HCT116 (cell line): ENCODE results near the gene INF2. TPM values are rescaled to one million over a fixed set of nuclear protein-coding genes. Genes with fewer than 3 reads are reported as not detected.

Experiments used
- ATAC-seq: fragments of 200-7000 bp; cut with Tn5 transposase; 2 replicates; pipeline ENCODE4 v1.9.1; 2020; ENCODE audit warnings: mild to moderate bottlenecking, moderate library complexity
- BruUV-seq: library from RNA; stranded (reverse); fragments of 400-500 nt; replicated peaks from 2 replicates; lab custom pipeline; 2021; lab: Mats Ljungman, UMichigan
- CTCF ChIA-PET: fragments of 300-600 bp; sonication (Branson Sonifier 250); formaldehyde crosslinking; loops from one replicate; lab custom pipeline; 2021; ENCODE audit warnings: antibody characterized with exemption; lab: Charles Lee
- POLR2A ChIA-PET: fragments of 300-600, 350-600 bp; sonication (Branson Sonifier 250); formaldehyde crosslinking; loops from one replicate; lab custom pipeline; 2021; ENCODE audit warnings: antibody characterized with exemption; lab: Charles Lee
- RAD21 ChIA-PET, 2 experiments: fragments of 300-600 bp; sonication (Branson Sonifier 250); formaldehyde crosslinking; loops; one replicate each; lab custom pipeline; 2023; ENCODE audit warnings: low total read pairs in 2 of 2; ENCODE audit not compliant: uncharacterized antibody in 2 of 2, unreplicated experiment in 2 of 2, low non-redundant PET in 1 of 2; lab: Charles Lee
- DNase-seq: peaks from one replicate; pipeline ENCODE4 v3.0.0-alpha.2; 2010; ENCODE audit warnings: low read depth, low spot score
- H2AFZ ChIP-seq: fragments of 200-600 bp; shearing (Covaris generic), sonication (generic); 2 replicates; pipeline ENCODE4 v1.6.1; 2017; ENCODE audit warnings: low read depth, mixed run types, mixed read lengths, antibody characterized with exemption, low read length; ENCODE audit not compliant: poor library complexity, severe bottlenecking
- H3K27ac ChIP-seq: 2 replicates; pipeline ENCODE4 v1.5.1; 2012; ENCODE audit warnings: low read depth, low read length
- H3K27me3 ChIP-seq: fragments of 200-600 bp; sonication (generic); 2 replicates; pipeline ENCODE4 v1.6.1; 2016; ENCODE audit warnings: mixed run types, low read length, mixed read lengths; ENCODE audit not compliant: insufficient read depth
- H3K36me3 ChIP-seq, 2 experiments: fragments of 200-500 bp in 1 of 2; fragments of 200-600 bp in 1 of 2; sonication (Bioruptor generic) in 1 of 2; sonication (generic) in 1 of 2; 2 replicates each; pipeline versions ENCODE4 v1.5.1 to v1.6.1; 2014 to 2016; ENCODE audit warnings: low read length in 2 of 2, inconsistent platforms in 1 of 2, mixed read lengths in 1 of 2, mixed run types in 1 of 2; ENCODE audit not compliant: insufficient read depth in 2 of 2, control insufficient read depth in 1 of 2
- H3K4me1 ChIP-seq, 2 experiments: fragments of 200-600 bp in 1 of 2; sonication (generic) in 1 of 2; 2 replicates each; pipeline versions ENCODE4 v1.5.1 to v1.6.1; 2012 to 2017; ENCODE audit warnings: low read length in 2 of 2, inconsistent platforms in 1 of 2, mild to moderate bottlenecking in 1 of 2, mixed read lengths in 1 of 2, mixed run types in 1 of 2, moderate library complexity in 1 of 2; ENCODE audit not compliant: insufficient read depth in 2 of 2, control insufficient read depth in 1 of 2
- H3K4me2 ChIP-seq: fragments of 200-600 bp; sonication (generic); 2 replicates; pipeline ENCODE4 v1.6.1; 2017; ENCODE audit warnings: mixed run types, low read length, mixed read lengths
- H3K4me3 ChIP-seq, 2 experiments: fragments of 200-600 bp in 1 of 2; sonication (generic) in 1 of 2; replicated peaks in 1 of 2; 2 replicates each; pipeline ENCODE4 v1.5.1; 2011 to 2016; ENCODE audit warnings: low read length in 2 of 2, control low read depth in 1 of 2, low read depth in 1 of 2, mild to moderate bottlenecking in 1 of 2, mixed read lengths in 1 of 2, mixed run types in 1 of 2
- H3K79me2 ChIP-seq: fragments of 200-600 bp; sonication (generic); 2 replicates; pipeline ENCODE4 v1.6.1; 2017; ENCODE audit warnings: mild to moderate bottlenecking, mixed run types, low read length, moderate library complexity, mixed read lengths; ENCODE audit not compliant: insufficient read depth
- H3K9ac ChIP-seq: fragments of 200-600 bp; sonication (generic); 2 replicates; pipeline ENCODE4 v1.6.1; 2016; ENCODE audit warnings: low read length, mixed read lengths
- H3K9me2 ChIP-seq: fragments of 200-600 bp; sonication (generic), shearing (Covaris generic); 2 replicates; pipeline ENCODE4 v1.6.1; 2017; ENCODE audit warnings: mixed run types, mild to moderate bottlenecking, moderate library complexity; ENCODE audit not compliant: insufficient read depth
- H3K9me3 ChIP-seq, 2 experiments: fragments of 200-500 bp in 1 of 2; fragments of 200-600 bp in 1 of 2; sonication (Bioruptor generic) in 1 of 2; sonication (generic) in 1 of 2; 2 replicates each; pipeline ENCODE4 v1.6.1; 2014 to 2017; ENCODE audit warnings: low read length in 2 of 2, mixed read lengths in 2 of 2, inconsistent platforms in 1 of 2, low read depth in 1 of 2, mild to moderate bottlenecking in 1 of 2, mixed run types in 1 of 2, moderate library complexity in 1 of 2; ENCODE audit not compliant: control insufficient read depth in 1 of 2, insufficient read depth in 1 of 2
- H4K20me1 ChIP-seq: fragments of 200-600 bp; sonication (generic), shearing (Covaris generic); 2 replicates; pipeline ENCODE4 v1.6.1; 2017; ENCODE audit warnings: mixed run types, mild to moderate bottlenecking, moderate library complexity; ENCODE audit not compliant: insufficient read depth
- CBX3 ChIP-seq: IDR thresholded peaks from 2 replicates; pipeline ENCODE4 v1.6.1; 2012; ENCODE audit warnings: low read depth
- EGR1 ChIP-seq: IDR thresholded peaks from 2 replicates; pipeline ENCODE4 v1.6.1; 2012; ENCODE audit warnings: low read depth
- FOSL1 ChIP-seq: IDR thresholded peaks from 2 replicates; pipeline ENCODE4 v1.6.1; 2012; ENCODE audit warnings: low read depth
- POLR2A ChIP-seq: IDR thresholded peaks from 2 replicates; pipeline ENCODE4 v1.7.0; 2011; ENCODE audit warnings: borderline replicate concordance; ENCODE audit not compliant: insufficient read depth, insufficient read length; ENCODE audit errors: extremely low read depth
- POLR2AphosphoS5 ChIP-seq: IDR thresholded peaks from 2 replicates; pipeline ENCODE4 v1.6.1; 2011; ENCODE audit warnings: mild to moderate bottlenecking, low read depth, low read length, moderate library complexity
- RAD21 ChIP-seq: IDR thresholded peaks from 2 replicates; pipeline ENCODE4 v1.6.1; 2012; ENCODE audit warnings: low read depth, mild to moderate bottlenecking
- SIN3A ChIP-seq: IDR thresholded peaks from 2 replicates; pipeline ENCODE4 v1.6.1; 2012; ENCODE audit warnings: low read depth
- SP1 ChIP-seq: IDR thresholded peaks from 2 replicates; pipeline ENCODE4 v1.6.1; 2012; ENCODE audit warnings: low read depth
- SRF ChIP-seq: IDR thresholded peaks from 2 replicates; pipeline ENCODE4 v1.6.1; 2012; ENCODE audit warnings: low read depth
- TCF7L2 ChIP-seq: IDR thresholded peaks from 2 replicates; pipeline ENCODE4 v1.7.0; 2011; ENCODE audit warnings: borderline replicate concordance, inconsistent platforms; ENCODE audit not compliant: insufficient read depth, insufficient read length; ENCODE audit errors: extremely low read depth
- YY1 ChIP-seq: IDR thresholded peaks from 2 replicates; pipeline ENCODE4 v1.6.1; 2011; ENCODE audit warnings: low read length, low read depth, moderate library complexity, mild to moderate bottlenecking; ENCODE audit not compliant: insufficient replicate concordance; ENCODE audit errors: extremely low read depth
- ZFX ChIP-seq: fragments of 450-650 bp; IDR thresholded peaks from 2 replicates; pipeline ENCODE4 v1.6.1; 2017
- intact Hi-C: fragments of 100-400 bp; cut with micrococcal nuclease; formaldehyde crosslinking; loops from 2 replicates; pipeline ENCODE4 v1.10.0; 2022
- total RNA-seq: library from RNA; stranded (reverse); gene quantifications from one replicate; pipeline ENCODE4 v1.2.1, GENCODE V29; 2021; ENCODE audit not compliant: unreplicated experiment
- TF ChIP-seq, protein P1 (sequence below): IDR thresholded peaks from 2 replicates; pipeline ENCODE4 v1.6.1; 2012
- TF ChIP-seq, protein P2 (sequence below): IDR thresholded peaks from 2 replicates; pipeline ENCODE4 v1.6.1; 2012; ENCODE audit warnings: low read depth
- TF ChIP-seq, protein P3 (sequence below): IDR thresholded peaks from 2 replicates; pipeline ENCODE4 v1.6.1; 2011; ENCODE audit warnings: mild to moderate bottlenecking, low read length, moderate library complexity; ENCODE audit not compliant: insufficient replicate concordance; ENCODE audit errors: extremely low read depth
- TF ChIP-seq, protein P4 (sequence below), 3 experiments: fragments of 200-600 bp in 1 of 3; sonication (generic) in 1 of 3; IDR thresholded peaks in 2 of 3; conservative IDR thresholded peaks in 1 of 3; 2 replicates each; pipeline ENCODE4 v1.5.1; 2012 to 2017; ENCODE audit warnings: low read depth in 2 of 3, low read length in 2 of 3, antibody characterized with exemption in 1 of 3, borderline replicate concordance in 1 of 3, control low read depth in 1 of 3, mild to moderate bottlenecking in 1 of 3, mixed read lengths in 1 of 3, mixed run types in 1 of 3, moderate library complexity in 1 of 3; ENCODE audit not compliant: insufficient read depth in 1 of 3

The INF2 gene
- total RNA-seq, 1 experiment from 2014 or later, result 95.8 TPM

DNA sequence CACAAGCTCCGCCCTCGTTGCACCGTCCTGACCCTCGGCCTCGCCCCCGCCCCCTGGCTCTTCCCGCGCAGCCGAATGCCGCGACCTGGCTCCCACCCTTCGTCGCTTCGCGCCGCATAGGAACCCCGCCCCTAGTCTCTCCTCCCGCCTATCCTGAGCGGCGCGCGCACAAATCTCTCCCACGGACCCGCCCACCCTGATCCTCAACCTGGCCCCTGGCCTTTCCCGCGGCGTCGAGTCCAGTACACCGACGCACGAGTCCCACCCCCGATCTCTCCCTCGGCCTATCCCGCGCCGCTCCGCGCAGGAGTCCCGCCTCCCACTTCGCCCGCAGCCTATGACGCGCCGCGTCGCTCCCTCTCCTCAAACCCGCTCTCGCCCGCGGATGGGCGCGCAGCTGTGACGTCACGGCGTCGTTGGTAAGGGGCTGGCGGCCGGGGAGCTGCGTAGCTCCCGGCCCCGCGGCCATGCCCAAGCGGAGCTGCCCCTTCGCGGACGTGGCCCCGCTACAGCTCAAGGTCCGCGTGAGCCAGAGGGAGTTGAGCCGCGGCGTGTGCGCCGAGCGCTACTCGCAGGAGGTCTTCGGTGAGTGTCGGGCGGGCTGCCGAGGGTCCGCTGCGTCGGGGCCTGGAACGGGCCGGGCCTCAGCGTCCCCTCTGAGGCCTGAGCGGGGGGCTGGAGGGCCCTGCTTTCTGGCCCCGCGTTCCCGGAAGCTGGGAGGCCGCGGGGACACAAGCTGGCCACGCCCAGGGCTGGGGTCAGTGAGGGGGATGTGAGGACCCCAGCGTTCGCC is 63.5 kb downstream of the INF2 start, which contains the start of gene SIVA1:
Gene SIVA1 (plus strand): TSS at position 413 of the 793 bp plus-strand sequence. CDS start 55 bp downstream, at position 468.
- CTCF ChIA-PET, result interaction anchor here (1.0 to 1.8 kb wide), 7 partner anchors 14 to 293 kb away, joined by 3 to 11 read pairs (median 5); partner anchors contain the start of gene ADSS1
- intact Hi-C loops, result no loop called here
- BruUV-seq, result no TSS peak

More for the DNA sequence above, 63.5 kb downstream of the INF2 start, which contains the start of gene SIVA1:
- TF ChIP-seq SRF (no peak), CBX3 (no peak), YY1 (peak; percentile 73), TCF7L2 (peak; percentile 13), POLR2A (peak; percentile 65), SP1 (no peak), FOSL1 (no peak), EGR1 (no peak), RAD21 (no peak), ZFX (peak; percentile 93; the same call in 1 of the 2 replicates), POLR2AphosphoS5 (peak; percentile 74), SIN3A (no peak)
- TF ChIP-seq, protein P1, sequence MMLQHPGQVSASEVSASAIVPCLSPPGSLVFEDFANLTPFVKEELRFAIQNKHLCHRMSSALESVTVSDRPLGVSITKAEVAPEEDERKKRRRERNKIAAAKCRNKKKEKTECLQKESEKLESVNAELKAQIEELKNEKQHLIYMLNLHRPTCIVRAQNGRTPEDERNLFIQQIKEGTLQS, result no peak
- TF ChIP-seq, protein P2, sequence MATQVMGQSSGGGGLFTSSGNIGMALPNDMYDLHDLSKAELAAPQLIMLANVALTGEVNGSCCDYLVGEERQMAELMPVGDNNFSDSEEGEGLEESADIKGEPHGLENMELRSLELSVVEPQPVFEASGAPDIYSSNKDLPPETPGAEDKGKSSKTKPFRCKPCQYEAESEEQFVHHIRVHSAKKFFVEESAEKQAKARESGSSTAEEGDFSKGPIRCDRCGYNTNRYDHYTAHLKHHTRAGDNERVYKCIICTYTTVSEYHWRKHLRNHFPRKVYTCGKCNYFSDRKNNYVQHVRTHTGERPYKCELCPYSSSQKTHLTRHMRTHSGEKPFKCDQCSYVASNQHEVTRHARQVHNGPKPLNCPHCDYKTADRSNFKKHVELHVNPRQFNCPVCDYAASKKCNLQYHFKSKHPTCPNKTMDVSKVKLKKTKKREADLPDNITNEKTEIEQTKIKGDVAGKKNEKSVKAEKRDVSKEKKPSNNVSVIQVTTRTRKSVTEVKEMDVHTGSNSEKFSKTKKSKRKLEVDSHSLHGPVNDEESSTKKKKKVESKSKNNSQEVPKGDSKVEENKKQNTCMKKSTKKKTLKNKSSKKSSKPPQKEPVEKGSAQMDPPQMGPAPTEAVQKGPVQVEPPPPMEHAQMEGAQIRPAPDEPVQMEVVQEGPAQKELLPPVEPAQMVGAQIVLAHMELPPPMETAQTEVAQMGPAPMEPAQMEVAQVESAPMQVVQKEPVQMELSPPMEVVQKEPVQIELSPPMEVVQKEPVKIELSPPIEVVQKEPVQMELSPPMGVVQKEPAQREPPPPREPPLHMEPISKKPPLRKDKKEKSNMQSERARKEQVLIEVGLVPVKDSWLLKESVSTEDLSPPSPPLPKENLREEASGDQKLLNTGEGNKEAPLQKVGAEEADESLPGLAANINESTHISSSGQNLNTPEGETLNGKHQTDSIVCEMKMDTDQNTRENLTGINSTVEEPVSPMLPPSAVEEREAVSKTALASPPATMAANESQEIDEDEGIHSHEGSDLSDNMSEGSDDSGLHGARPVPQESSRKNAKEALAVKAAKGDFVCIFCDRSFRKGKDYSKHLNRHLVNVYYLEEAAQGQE, result no peak
- TF ChIP-seq, protein P3, sequence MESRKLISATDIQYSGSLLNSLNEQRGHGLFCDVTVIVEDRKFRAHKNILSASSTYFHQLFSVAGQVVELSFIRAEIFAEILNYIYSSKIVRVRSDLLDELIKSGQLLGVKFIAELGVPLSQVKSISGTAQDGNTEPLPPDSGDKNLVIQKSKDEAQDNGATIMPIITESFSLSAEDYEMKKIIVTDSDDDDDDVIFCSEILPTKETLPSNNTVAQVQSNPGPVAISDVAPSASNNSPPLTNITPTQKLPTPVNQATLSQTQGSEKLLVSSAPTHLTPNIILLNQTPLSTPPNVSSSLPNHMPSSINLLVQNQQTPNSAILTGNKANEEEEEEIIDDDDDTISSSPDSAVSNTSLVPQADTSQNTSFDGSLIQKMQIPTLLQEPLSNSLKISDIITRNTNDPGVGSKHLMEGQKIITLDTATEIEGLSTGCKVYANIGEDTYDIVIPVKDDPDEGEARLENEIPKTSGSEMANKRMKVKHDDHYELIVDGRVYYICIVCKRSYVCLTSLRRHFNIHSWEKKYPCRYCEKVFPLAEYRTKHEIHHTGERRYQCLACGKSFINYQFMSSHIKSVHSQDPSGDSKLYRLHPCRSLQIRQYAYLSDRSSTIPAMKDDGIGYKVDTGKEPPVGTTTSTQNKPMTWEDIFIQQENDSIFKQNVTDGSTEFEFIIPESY, result no peak
- TF ChIP-seq, protein P4, sequence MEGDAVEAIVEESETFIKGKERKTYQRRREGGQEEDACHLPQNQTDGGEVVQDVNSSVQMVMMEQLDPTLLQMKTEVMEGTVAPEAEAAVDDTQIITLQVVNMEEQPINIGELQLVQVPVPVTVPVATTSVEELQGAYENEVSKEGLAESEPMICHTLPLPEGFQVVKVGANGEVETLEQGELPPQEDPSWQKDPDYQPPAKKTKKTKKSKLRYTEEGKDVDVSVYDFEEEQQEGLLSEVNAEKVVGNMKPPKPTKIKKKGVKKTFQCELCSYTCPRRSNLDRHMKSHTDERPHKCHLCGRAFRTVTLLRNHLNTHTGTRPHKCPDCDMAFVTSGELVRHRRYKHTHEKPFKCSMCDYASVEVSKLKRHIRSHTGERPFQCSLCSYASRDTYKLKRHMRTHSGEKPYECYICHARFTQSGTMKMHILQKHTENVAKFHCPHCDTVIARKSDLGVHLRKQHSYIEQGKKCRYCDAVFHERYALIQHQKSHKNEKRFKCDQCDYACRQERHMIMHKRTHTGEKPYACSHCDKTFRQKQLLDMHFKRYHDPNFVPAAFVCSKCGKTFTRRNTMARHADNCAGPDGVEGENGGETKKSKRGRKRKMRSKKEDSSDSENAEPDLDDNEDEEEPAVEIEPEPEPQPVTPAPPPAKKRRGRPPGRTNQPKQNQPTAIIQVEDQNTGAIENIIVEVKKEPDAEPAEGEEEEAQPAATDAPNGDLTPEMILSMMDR (IDR thresholded peaks at IDR 0.05 in 2 of 3, conservative IDR thresholded peaks at IDR 0.05 in 1 of 3; ENCODE audit: borderline replicate concordance in 1 of 3, insufficient read depth in 1 of 3, low read depth in 2 of 3, low read length in 2 of 3), result no peak
- ChIA-PET POLR2A (interaction anchor here (0.6 to 1.6 kb wide), 12 partner anchors 12 to 220 kb away, joined by 3 to 7 read pairs (median 4); partner anchors contain the start of gene ZBTB42), RAD21 (interaction anchor here in 1 of 2 experiments (0.7 to 0.8 kb wide), 2 partner anchors 16 to 73 kb away, joined by 3 to 7 read pairs; no protein-coding TSS in a partner anchor)
- H2AFZ ChIP-seq, result no peak within 1 kb of the TSS
- H3K36me3 ChIP-seq, result peaks cover 14 to 21% of the 10 kb centered on the region in 2 experiments; a peak in 3 of 4 replicates
- H3K4me2 ChIP-seq, result peak within 1 kb of the TSS; percentile 99
- no peaks in the 10 kb centered on the region for H3K27me3 ChIP-seq
- peak within 1 kb of the TSS; percentile 100 for H3K9ac ChIP-seq
- no peaks in the 10 kb centered on the region for H4K20me1 ChIP-seq
- H3K4me1 ChIP-seq, result peaks cover 23 to 35% of the 10 kb centered on the region in 2 experiments
- H3K79me2 ChIP-seq, result peaks cover 50% of the 10 kb centered on the region
- ATAC-seq (peak; percentile 94), DNase-seq (peak; percentile 98)
- no peaks in the 10 kb centered on the region for H3K9me3 ChIP-seq
- H3K9me2 ChIP-seq, result no peaks in the 10 kb centered on the region
- H3K4me3 ChIP-seq, result peak within 1 kb of the TSS; percentile 97 to 99
- peak within 1 kb of the TSS; percentile 90 for H3K27ac ChIP-seq
